NCI-H146 treated with DMSO at 0.1 percent for 48 hours (cell line): Measurements from ENCODE around the gene LAMP1.
"Not testable (repeated sequence)": the region's sequence is repeated elsewhere in the genome, so short reads cannot be mapped to it uniquely, and the experiment has no call there.

ENCODE experiments used
- DNase-seq: peaks from one replicate; lab custom pipeline; 2025; ENCODE audit not compliant: unreplicated experiment; lab: John Stamatoyannopoulos, UW

LAMP1 gene

DNA sequence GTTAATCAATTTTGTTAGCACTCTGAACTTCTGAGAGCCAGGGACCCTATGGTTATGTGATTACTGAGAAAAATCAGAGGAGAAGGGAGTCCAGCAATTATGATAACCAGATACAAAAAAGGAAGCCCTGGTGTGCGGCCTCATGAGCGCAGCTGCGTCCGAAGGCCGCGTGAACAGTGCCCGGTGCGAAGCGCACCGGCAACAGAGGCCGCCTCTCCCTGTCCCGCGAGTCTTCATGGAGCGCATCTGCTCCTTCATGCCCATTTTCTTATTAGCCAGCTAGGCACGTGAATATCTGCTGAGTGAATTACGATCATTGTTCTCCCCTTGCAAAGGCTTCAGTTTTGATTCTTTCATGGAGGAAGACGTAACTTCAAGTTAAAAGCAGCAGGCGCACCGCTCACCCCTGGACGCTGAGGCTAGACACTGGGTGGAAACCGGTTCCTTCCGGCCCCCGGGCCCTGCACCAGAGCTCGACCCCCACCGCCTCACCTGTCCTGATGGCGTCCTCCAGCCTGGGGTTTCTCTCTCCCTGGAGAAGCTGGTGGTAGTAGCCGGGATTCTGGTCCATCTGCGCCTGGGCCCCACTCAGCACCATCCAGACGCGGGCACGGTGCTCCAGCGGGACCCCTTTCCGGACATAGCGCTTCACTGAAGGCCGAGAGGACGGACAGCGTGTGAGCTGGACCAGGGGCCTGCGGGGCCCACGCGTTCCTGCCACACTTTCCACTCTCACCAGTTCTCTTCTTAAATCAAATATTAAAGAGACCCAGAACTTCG is 58.0 kb downstream of the LAMP1 start:
- DNase-seq, result no peak

GRCh38 chr13:113355621-113356020 is 58.6 kb downstream of the LAMP1 start:
- DNase-seq, result no peak

GRCh38 chr13:113356596-113356995 is 59.6 kb downstream of the LAMP1 start:
- DNase-seq, result no peak

DNA sequence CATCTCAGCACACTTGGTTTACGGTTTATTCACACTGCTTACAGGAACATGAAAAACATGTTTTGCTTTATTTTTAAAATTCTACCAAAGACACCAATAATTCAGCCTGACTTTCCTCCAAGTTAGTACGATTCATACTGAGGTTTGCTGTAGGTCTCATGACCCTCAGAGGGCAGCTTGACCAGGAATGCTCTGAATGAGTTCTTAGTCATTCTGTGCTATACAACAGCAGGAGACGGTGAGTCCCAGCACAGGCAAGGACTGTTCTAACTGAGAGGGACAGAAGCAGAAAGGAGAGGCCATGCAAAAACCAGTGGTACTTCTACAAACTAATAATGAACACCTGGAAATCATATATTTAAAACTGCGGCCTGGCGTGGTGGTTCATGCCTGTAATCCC is 60.5 kb downstream of the LAMP1 start:
- no peak for DNase-seq

GRCh38 chr13:113358653-113359190 is 61.7 kb downstream of the LAMP1 start:
- no peak for DNase-seq

DNA sequence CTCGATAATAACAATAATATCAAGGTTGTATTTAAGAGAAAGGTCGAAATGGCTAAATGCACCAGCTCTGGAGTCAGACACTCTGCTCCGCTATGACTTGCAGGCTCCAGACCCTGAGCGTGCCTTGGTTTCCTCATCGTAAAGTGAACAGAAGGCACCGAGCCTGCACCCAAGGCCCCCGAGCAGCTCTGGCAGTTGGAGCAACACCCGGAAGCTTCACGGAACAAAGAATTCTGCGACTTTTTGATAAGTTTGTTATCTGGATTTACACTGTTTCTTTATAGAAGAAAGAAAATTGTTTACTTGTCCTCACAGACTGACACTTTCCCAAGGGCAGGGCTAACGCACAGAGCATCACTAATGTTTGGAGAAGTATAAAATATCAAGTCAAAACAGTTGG is 62.5 kb downstream of the LAMP1 start:
- no peak for DNase-seq

DNA sequence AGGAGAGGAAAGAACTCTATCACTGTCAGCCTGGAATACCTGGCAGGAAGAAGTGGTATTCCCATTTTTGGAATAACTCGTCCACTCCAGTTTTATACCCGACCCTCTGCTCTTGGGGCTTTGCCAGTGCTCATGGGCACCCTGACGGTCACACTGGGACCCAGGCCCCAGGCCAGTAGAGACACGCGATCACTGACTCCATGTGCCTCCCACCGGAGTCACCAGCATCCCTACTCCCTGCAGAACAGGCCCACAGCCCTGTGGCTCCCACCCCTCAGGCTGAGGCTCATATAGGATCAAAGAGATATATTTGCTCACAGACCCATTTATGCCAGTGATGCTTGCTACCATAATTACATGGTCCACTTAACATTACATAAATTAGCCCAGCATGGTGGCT is 63.4 kb downstream of the LAMP1 start:
- DNase-seq, result no peak

GRCh38 chr13:113361406-113361805 is 64.4 kb downstream of the LAMP1 start:
- DNase-seq, result no peak

GRCh38 chr13:113364311-113364889 is 67.4 kb downstream of the LAMP1 start:
- no peak for DNase-seq

DNA sequence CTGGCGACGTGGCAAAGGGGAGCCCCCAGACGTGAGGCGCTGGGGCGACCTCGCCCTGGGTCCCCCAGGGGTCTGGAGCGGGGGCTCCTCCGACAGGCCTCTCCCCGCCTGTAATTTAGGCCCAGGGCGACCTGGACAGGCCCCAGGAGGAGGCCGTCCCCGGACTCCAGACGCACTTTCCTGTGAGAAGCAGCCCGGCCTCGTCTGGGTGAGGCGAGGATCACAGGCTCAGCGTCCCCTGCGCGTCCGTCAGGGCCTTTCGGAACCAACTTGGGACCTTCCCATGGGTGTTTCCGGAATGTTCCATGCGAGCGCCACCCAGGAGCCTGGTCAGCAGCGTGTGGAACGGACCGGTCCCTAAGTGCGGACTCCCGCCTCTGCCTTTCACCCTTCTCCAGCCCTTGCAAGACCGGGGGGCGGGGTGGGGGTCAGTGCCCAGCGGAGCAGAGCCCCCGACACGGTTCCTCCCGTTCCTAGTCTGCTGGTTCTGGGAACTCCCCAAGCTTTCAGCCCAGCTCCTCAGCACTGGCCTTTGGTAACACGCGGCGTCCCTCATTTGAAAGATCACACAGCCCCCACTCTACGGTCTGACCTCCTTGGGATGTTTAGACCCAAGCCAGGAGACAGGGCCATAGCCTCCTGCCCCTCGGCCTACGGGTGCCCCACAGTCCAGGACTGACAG is 68.0 kb downstream of the LAMP1 start:
- DNase-seq, result no peak

DNA sequence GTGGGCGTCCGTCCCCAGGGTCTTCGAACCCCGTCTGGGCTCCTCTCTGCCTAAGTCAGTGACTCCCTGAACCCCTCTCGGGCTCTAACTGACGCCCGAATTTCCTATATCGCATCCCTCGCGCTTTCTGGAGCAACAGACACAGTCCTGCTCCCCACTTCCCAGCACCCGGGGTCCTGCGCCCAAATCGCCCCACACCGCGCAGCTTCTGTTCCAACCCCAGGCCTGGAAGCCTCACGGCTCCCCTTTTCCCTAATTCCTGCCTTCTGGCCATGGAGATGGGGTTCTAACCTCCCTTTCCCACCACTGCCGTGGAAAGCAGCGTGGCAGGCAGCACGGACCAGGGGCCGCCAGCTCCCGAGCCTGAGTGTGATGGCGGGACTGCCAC is 68.5 kb downstream of the LAMP1 start:
- no peak for DNase-seq

DNA sequence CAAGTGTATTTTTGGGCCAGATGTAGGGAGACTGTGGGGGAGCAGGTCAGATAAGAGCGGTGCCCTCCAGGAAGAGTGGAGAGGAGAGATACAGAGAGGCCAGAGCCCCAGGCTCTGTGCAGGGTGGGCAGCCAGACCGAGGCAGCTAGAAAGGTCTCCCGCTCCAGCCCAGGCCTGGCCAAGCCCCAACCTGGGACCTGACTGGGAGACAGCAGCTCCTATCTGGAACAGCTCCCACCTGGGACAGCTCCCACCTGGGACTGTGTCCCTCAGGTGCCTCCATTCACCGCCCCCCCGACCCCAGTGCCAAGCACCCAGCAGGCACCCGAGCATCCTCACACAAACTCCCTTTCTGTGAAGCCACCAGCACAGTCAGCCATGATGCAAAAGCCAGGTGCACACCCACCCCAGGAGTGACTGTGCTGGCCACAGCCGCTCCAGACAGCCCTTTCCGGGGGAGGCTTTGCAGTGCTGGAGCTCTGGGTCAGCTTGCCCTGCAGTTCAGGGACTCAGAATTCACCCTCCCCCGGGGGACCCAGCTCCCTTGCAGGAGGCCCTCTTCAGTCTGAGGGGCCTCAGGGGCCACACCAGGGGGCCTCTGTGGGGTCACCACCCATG is 69.0 kb downstream of the LAMP1 start:
- DNase-seq, result no peak

DNA sequence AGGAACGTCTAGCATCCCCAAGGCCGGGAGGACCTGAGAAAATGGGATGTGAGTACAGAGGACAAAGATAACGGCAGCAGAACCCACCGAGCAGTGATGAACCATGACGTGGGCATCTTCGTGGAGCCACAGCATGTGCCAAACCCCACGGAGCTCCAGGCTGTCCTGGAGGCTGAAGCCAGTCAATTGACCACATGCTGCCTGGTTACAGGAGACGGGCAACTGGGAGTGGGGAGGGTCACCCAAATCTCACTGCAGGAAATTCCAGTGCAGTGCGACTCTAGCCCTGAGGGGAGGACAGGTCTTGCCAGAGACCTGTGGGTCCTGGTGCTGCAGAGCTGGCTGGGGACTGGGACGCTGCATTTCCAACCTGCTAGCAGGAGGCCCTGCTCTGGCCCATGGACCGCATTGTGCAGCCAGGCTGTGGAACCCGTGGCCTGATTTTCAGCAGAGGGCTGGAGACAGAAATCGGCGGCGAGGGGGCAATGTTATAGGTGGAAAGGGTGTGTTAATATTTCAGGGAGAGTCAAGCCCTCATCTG is 70.1 kb downstream of the LAMP1 start:
- DNase-seq, result no peak

DNA sequence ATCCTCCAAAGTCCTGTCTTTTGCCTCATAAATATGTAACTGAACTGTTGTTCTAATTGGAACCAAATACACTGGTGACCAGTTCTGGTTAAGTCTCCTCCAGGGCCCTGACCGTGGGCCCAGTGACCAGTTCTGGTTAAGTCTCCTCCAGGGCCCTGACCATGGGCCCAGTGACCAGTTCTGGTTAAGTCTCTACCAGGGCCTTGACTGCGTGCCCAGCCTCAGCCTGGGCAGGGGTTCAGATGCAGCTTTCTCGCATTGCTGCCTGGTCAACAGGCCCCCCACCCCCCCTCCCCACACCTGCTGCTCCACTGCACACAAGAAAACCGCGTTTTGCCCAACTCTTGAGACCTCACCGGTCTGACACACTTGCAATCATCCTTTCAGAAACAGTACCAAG is 70.7 kb downstream of the LAMP1 start:
- DNase-seq, result no peak

- not testable (repeated sequence) for DNase-seq
These were observed 71.3 kb downstream of the LAMP1 start for GRCh38 chr13:113368353-113368752.

DNA sequence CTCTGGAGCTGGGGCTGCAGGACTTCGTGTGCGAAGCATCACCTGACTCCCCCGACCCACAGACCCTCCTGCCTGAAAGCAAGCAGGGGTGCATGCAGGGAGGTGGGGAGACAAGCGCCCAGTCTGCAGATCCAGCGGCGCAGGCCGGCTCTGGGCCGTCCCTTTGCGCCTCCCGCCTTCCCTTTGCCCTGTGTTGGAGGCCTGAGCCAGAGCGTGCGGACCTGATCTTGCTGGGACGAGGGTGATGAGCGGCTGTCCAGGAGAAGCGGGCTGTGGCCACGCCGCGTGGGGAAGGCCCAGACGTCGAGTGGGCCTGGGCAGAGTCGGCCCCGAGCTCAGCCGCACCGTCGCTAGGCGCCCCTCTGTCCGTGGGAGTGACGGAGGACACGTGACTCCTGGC is 72.2 kb downstream of the LAMP1 start:
- DNase-seq, result no peak

- DNase-seq, result no peak
These were observed 72.8 kb downstream of the LAMP1 start for GRCh38 chr13:113369881-113370280.

DNA sequence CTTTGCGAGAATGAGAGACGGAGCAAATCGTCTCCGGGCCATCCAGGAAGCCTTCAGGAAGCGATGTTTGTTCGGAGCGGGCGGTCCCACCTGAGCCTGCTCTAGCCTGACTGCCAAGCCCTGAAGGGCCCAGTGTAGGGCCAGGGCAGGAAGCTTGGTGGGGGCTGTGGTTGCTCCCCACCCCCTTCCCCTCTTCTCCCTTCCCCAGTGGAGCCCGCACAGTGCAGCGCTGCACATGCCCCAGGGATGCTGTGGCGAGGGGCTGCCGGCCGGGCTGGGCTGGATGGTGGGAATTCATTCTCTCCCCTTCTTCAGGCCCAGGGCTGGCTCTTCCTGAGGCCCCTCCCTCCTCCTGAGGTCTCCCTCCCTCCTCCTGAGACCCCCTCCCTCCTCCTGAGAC is 74.0 kb downstream of the LAMP1 start:
- no peak for DNase-seq

GRCh38 chr13:113371701-113372100 is 74.7 kb downstream of the LAMP1 start:
- DNase-seq, result not testable (repeated sequence)
